MM.1S (cell line): ENCODE measurements around the gene PTK7.

Experiments used
- EZH2phosphoT487 ChIP-seq: fragments of 300-600 bp; sonication (generic); IDR thresholded peaks from 2 replicates; pipeline ENCODE4 v1.6.1; 2018; ENCODE audit warnings: antibody characterized with exemption, low read length
- TF ChIP-seq, protein P1 (sequence below): fragments of 300-600 bp; sonication (generic); IDR thresholded peaks from 2 replicates; pipeline ENCODE4 v1.5.1; 2016; ENCODE audit warnings: antibody characterized with exemption, low read length, mixed read lengths

DNA sequence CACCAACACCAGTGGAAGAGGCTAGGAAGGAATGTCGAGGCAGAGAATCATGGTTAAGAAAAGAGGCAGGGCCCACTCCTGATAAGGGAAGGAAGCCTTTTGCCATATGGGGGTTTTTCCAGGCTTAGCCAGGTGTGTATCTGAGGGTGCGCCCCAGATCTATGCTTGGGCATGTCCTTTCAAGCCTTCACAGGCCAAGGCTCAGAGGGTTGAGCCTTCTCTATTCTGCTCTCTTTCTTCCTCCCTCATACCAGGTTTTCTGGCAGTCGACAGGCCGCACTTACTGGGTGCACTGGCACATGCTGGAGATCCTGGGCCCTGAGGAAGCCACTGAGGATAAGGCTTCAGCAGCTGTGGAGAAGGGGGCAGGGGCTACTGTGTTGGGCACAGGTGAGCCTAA is 110.6 kb downstream of the PTK7 start:
- no peak for TF ChIP-seq EZH2phosphoT487
- TF ChIP-seq, protein P1, sequence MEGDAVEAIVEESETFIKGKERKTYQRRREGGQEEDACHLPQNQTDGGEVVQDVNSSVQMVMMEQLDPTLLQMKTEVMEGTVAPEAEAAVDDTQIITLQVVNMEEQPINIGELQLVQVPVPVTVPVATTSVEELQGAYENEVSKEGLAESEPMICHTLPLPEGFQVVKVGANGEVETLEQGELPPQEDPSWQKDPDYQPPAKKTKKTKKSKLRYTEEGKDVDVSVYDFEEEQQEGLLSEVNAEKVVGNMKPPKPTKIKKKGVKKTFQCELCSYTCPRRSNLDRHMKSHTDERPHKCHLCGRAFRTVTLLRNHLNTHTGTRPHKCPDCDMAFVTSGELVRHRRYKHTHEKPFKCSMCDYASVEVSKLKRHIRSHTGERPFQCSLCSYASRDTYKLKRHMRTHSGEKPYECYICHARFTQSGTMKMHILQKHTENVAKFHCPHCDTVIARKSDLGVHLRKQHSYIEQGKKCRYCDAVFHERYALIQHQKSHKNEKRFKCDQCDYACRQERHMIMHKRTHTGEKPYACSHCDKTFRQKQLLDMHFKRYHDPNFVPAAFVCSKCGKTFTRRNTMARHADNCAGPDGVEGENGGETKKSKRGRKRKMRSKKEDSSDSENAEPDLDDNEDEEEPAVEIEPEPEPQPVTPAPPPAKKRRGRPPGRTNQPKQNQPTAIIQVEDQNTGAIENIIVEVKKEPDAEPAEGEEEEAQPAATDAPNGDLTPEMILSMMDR = no peak
